Glutamatergic neuron (in vitro differentiated cells): ENCODE results near the gene MAPKBP1. TPM values are rescaled to one million over a fixed set of nuclear protein-coding genes. Genes with fewer than 3 reads are reported as not detected.
"Not testable (repeated sequence)": the region's sequence is repeated elsewhere in the genome, so short reads cannot be mapped to it uniquely, and the experiment has no call there.

ENCODE experiments used
- DNase-seq: peaks from one replicate; pipeline ENCODE4 v3.0.0; 2022
- H3K27ac Mint-ChIP-seq: one replicate; pipeline ENCODE4 v1.8.0; 2020; ENCODE audit warnings: mild to moderate bottlenecking, mixed read lengths, inconsistent platforms; ENCODE audit not compliant: unreplicated experiment
- H3K27me3 Mint-ChIP-seq: one replicate; pipeline ENCODE4 v1.8.0; 2020; ENCODE audit warnings: mild to moderate bottlenecking, moderate library complexity, mixed read lengths, inconsistent platforms; ENCODE audit not compliant: unreplicated experiment
- H3K36me3 Mint-ChIP-seq: one replicate; pipeline ENCODE4 v1.8.0; 2020; ENCODE audit warnings: mild to moderate bottlenecking, mixed read lengths, inconsistent platforms; ENCODE audit not compliant: unreplicated experiment
- H3K4me1 Mint-ChIP-seq: one replicate; pipeline ENCODE4 v1.8.0; 2020; ENCODE audit warnings: mild to moderate bottlenecking, low read depth, mixed read lengths, inconsistent platforms; ENCODE audit not compliant: unreplicated experiment
- H3K4me3 Mint-ChIP-seq: one replicate; pipeline ENCODE4 v1.8.0; 2020; ENCODE audit warnings: mild to moderate bottlenecking, mixed read lengths, inconsistent platforms; ENCODE audit not compliant: unreplicated experiment
- H3K9me3 Mint-ChIP-seq: one replicate; pipeline ENCODE4 v1.8.0; 2020; ENCODE audit warnings: mild to moderate bottlenecking, moderate library complexity, mixed read lengths, inconsistent platforms; ENCODE audit not compliant: unreplicated experiment
- CTCF ChIP-seq: fragments of 200-600 bp; sonication (generic); IDR thresholded peaks from one replicate; pipeline ENCODE4 v1.5.0; 2021; ENCODE audit not compliant: partially characterized antibody, unreplicated experiment
- total RNA-seq: library from RNA; stranded (reverse); fragmentation: NEBNext Ultra II Directional; extraction: Animal tissue kit (Norgen Biotek cat#: 25700); gene quantifications from one replicate; pipeline ENCODE4 v1.2.1, GENCODE V29; 2021; ENCODE audit not compliant: unreplicated experiment

MAPKBP1 gene
- total RNA-seq, 1 donor from 2014 or later: 45.7 TPM

- Mint-ChIP-seq H3K4me1 (no peaks in the 10 kb centered on the region), H3K27ac (no peak overlapping the region), H3K4me3 (no peak overlapping the region), H3K36me3 (no peaks in the 10 kb centered on the region), H3K27me3 (peaks cover 2% of the 10 kb centered on the region), H3K9me3 (no peaks in the 10 kb centered on the region)
- TF ChIP-seq CTCF: no peak
- no peak for DNase-seq
Measured at GRCh38 chr15:41732483-41732882, 41.8 kb upstream of the MAPKBP1 start.

- no peaks in the 10 kb centered on the region for H3K9me3 Mint-ChIP-seq
- H3K4me3 Mint-ChIP-seq: no peak overlapping the region
- H3K27ac Mint-ChIP-seq: no peak overlapping the region
- H3K36me3 Mint-ChIP-seq: no peaks in the 10 kb centered on the region
- DNase-seq: no peak
- no peak for TF ChIP-seq CTCF
- peaks cover 2% of the 10 kb centered on the region for H3K27me3 Mint-ChIP-seq
- H3K4me1 Mint-ChIP-seq: no peaks in the 10 kb centered on the region
Measured at GRCh38 chr15:41734079-41734478, 40.2 kb upstream of the MAPKBP1 start.

GRCh38 chr15:41735046-41735445, 39.2 kb upstream of the MAPKBP1 start:
- Mint-ChIP-seq H3K4me3 (no peak overlapping the region), H3K36me3 (no peaks in the 10 kb centered on the region), H3K27me3 (peaks cover 2% of the 10 kb centered on the region), H3K27ac (no peak overlapping the region), H3K9me3 (no peaks in the 10 kb centered on the region), H3K4me1 (no peaks in the 10 kb centered on the region)
- no peak for TF ChIP-seq CTCF
- DNase-seq: no peak

- not testable (repeated sequence) for H3K4me1 Mint-ChIP-seq, H3K4me3 Mint-ChIP-seq, H3K9me3 Mint-ChIP-seq, DNase-seq, H3K27ac Mint-ChIP-seq, H3K27me3 Mint-ChIP-seq, H3K36me3 Mint-ChIP-seq
Measured at GRCh38 chr15:41735492-41735891, 38.8 kb upstream of the MAPKBP1 start.

- Mint-ChIP-seq H3K27me3 (no peaks in the 10 kb centered on the region), H3K4me1 (no peaks in the 10 kb centered on the region), H3K36me3 (peaks cover 4% of the 10 kb centered on the region), H3K4me3 (no peak overlapping the region), H3K27ac (no peak overlapping the region), H3K9me3 (peaks cover 1% of the 10 kb centered on the region)
- DNase-seq: no peak
- TF ChIP-seq CTCF: no peak
Measured at GRCh38 chr15:41746802-41747201, 27.5 kb upstream of the MAPKBP1 start.

- peaks cover 4% of the 10 kb centered on the region for H3K36me3 Mint-ChIP-seq
Measured at GRCh38 chr15:41756198-41756597, 18.1 kb upstream of the MAPKBP1 start.

More at GRCh38 chr15:41756198-41756597, 18.1 kb upstream of the MAPKBP1 start:
- TF ChIP-seq CTCF: no peak
- Mint-ChIP-seq H3K4me3 (no peak overlapping the region), H3K27me3 (peaks cover 1% of the 10 kb centered on the region), H3K27ac (no peak overlapping the region), H3K4me1 (no peaks in the 10 kb centered on the region), H3K9me3 (no peaks in the 10 kb centered on the region)
- DNase-seq: no peak
